ENCODE results near the gene SERINC1. TPM values are rescaled to one million over a fixed set of nuclear protein-coding genes. Genes with fewer than 3 reads are reported as not detected.

The SERINC1 gene
- total RNA-seq, 1 experiment from 2014 or later: 131 TPM

DNA sequence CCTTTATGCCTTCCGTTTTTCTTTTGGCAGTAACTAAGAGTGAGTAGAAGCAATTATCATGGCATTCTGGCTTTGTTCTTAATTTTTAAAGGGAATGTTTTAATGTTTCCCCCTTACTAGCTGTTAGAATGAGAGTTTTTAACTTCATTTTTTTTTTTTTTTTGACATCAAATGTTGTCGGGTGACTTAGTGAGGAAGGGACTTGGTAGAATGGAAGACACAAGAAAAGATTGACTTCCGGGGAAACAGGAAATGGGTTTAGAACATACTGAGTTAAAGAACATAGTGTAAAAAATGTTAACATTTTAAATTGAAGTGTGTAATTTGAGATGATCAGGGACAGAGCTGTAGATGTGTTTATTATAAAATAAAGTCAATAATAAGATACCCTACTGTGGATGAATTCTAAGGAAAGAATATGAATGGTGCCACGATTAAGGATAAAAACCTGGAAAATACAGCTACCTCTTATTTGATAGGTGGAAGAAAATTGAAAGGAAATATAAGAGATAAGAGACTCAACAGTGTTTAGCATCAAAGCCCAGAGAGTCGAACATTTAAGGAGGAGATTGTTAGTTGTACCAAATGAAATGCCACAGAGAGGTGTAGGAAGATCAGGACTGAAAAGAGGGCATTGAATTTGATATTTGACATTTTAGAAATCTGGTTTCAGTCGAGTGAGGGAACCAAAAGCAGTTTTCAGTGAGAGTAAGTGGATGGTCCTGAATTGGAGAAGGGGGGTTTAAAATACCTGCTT is 62.7 kb downstream of the SERINC1 start:
- Histone ChIP-seq H3K27ac (ENCODE audit: low read length) (no peak overlapping the region), H3K4me3 (ENCODE audit: low read depth in 2 of 2, low read length in 2 of 2) (no peak overlapping the region), H3K27me3 (ENCODE audit: control insufficient read depth, insufficient read depth, low read length) (no peaks in the 10 kb centered on the region), H3K4me1 (ENCODE audit: control insufficient read depth, insufficient read depth, low read length) (no peaks in the 10 kb centered on the region), H3K9me3 (ENCODE audit: control insufficient read depth, insufficient read depth, low read depth, low read length) (no peaks in the 10 kb centered on the region; the same call in 1 of the 2 replicates), H3K36me3 (ENCODE audit: control insufficient read depth, insufficient read depth, low read length) (peaks cover 6% of the 10 kb centered on the region; the same call in 1 of the 2 replicates)
- ChIA-PET CTCF (no interaction called here), POLR2A (no interaction called here)
- TF ChIP-seq POLR2AphosphoS5 (IDR thresholded peaks at IDR 0.05; ENCODE audit: low read depth, low read length) (no peak), TCF7L2 (IDR thresholded peaks at IDR 0.05; ENCODE audit: low read depth, low read length) (no peak), SIN3A (IDR thresholded peaks at IDR 0.05; ENCODE audit: borderline replicate concordance, insufficient read depth, low read depth, low read length) (no peak)
- TF ChIP-seq, protein P1, sequence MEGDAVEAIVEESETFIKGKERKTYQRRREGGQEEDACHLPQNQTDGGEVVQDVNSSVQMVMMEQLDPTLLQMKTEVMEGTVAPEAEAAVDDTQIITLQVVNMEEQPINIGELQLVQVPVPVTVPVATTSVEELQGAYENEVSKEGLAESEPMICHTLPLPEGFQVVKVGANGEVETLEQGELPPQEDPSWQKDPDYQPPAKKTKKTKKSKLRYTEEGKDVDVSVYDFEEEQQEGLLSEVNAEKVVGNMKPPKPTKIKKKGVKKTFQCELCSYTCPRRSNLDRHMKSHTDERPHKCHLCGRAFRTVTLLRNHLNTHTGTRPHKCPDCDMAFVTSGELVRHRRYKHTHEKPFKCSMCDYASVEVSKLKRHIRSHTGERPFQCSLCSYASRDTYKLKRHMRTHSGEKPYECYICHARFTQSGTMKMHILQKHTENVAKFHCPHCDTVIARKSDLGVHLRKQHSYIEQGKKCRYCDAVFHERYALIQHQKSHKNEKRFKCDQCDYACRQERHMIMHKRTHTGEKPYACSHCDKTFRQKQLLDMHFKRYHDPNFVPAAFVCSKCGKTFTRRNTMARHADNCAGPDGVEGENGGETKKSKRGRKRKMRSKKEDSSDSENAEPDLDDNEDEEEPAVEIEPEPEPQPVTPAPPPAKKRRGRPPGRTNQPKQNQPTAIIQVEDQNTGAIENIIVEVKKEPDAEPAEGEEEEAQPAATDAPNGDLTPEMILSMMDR (IDR thresholded peaks at IDR 0.05): no peak
- TF ChIP-seq, protein P2, sequence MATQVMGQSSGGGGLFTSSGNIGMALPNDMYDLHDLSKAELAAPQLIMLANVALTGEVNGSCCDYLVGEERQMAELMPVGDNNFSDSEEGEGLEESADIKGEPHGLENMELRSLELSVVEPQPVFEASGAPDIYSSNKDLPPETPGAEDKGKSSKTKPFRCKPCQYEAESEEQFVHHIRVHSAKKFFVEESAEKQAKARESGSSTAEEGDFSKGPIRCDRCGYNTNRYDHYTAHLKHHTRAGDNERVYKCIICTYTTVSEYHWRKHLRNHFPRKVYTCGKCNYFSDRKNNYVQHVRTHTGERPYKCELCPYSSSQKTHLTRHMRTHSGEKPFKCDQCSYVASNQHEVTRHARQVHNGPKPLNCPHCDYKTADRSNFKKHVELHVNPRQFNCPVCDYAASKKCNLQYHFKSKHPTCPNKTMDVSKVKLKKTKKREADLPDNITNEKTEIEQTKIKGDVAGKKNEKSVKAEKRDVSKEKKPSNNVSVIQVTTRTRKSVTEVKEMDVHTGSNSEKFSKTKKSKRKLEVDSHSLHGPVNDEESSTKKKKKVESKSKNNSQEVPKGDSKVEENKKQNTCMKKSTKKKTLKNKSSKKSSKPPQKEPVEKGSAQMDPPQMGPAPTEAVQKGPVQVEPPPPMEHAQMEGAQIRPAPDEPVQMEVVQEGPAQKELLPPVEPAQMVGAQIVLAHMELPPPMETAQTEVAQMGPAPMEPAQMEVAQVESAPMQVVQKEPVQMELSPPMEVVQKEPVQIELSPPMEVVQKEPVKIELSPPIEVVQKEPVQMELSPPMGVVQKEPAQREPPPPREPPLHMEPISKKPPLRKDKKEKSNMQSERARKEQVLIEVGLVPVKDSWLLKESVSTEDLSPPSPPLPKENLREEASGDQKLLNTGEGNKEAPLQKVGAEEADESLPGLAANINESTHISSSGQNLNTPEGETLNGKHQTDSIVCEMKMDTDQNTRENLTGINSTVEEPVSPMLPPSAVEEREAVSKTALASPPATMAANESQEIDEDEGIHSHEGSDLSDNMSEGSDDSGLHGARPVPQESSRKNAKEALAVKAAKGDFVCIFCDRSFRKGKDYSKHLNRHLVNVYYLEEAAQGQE (IDR thresholded peaks at IDR 0.05; ENCODE audit: insufficient read depth in 1 of 2, low read depth in 2 of 2, low read length in 1 of 2): no peak
- no TSS peak for BruUV-seq (replicated peaks)
- intact Hi-C loops (cut with micrococcal nuclease; ENCODE audit: unreplicated experiment): no loop called here
- in situ Hi-C loops (cut with HindIII; ENCODE audit: low pct_unique_long_range_greater_than_20kb, low sequenced_read_pairs): no loop called here
- ATAC-seq (no peak), DNase-seq (ENCODE audit: low read depth, low spot score) (no peak)

DNA sequence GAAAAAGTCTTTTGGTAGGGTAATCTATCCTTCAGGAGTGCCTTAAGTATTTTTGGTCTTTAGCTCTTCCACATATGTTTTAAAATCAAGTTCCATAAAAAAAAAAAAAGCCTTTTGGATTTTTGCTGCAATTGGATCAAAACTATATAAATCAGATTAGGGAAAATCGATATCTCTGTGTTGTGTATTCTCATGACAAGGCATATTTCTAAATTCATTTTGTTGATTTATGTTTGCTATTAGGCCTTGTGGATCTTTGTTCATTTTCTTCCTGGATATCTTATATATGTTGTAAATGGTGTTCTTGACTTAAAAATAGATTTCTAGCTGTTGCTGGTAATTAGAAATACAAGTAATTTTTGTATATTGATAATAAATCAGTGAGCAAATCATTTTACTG is 63.4 kb downstream of the SERINC1 start:
- BruUV-seq (replicated peaks): no TSS peak
- Histone ChIP-seq H3K27me3 (ENCODE audit: control insufficient read depth, insufficient read depth, low read length) (no peaks in the 10 kb centered on the region), H3K9me3 (ENCODE audit: control insufficient read depth, insufficient read depth, low read depth, low read length) (no peaks in the 10 kb centered on the region; the same call in 1 of the 2 replicates), H3K4me1 (ENCODE audit: control insufficient read depth, insufficient read depth, low read length) (no peaks in the 10 kb centered on the region), H3K4me3 (ENCODE audit: low read depth in 2 of 2, low read length in 2 of 2) (no peak overlapping the region), H3K27ac (ENCODE audit: low read length) (no peak overlapping the region), H3K36me3 (ENCODE audit: control insufficient read depth, insufficient read depth, low read length) (no peaks in the 10 kb centered on the region; the same call in 1 of the 2 replicates)
- ATAC-seq: no peak
- intact Hi-C loops (cut with micrococcal nuclease; ENCODE audit: unreplicated experiment) (no loop called here), in situ Hi-C loops (cut with HindIII; ENCODE audit: low pct_unique_long_range_greater_than_20kb, low sequenced_read_pairs) (no loop called here)
- POLR2A ChIA-PET: interaction anchor here (0.6 to 0.7 kb wide), 2 partner anchors 25 to 208 kb away, joined by 4 to 11 read pairs; no protein-coding TSS in a partner anchor
- CTCF ChIA-PET: no interaction called here
- no peak for DNase-seq (ENCODE audit: low read depth, low spot score)
- TF ChIP-seq, protein P2 (IDR thresholded peaks at IDR 0.05; ENCODE audit: insufficient read depth in 1 of 2, low read depth in 2 of 2, low read length in 1 of 2): no peak
- no peak for TF ChIP-seq SIN3A (IDR thresholded peaks at IDR 0.05; ENCODE audit: borderline replicate concordance, insufficient read depth, low read depth, low read length)
- TF ChIP-seq, protein P1 (IDR thresholded peaks at IDR 0.05): no peak
- TF ChIP-seq POLR2AphosphoS5 (IDR thresholded peaks at IDR 0.05; ENCODE audit: low read depth, low read length): no peak
- no peak for TF ChIP-seq TCF7L2 (IDR thresholded peaks at IDR 0.05; ENCODE audit: low read depth, low read length)

Data from Panc1 (cell line).